Right atrium auricular region (tissue), 2 donors: ENCODE data around the gene RAET1G. TPM values are rescaled to one million over a fixed set of nuclear protein-coding genes. Genes with fewer than 3 reads are reported as not detected.

Experiments used
- DNase-seq: peaks from one replicate; pipeline ENCODE4 v3.0.0-alpha.2; 2019; ENCODE audit warnings: low spot score
- H3K27ac ChIP-seq, 2 donors: fragments of 200-600 bp; sonication (generic); 1 replicate in 1 of 2; 2 replicates in 1 of 2; pipeline ENCODE4 v1.5.1; 2016 to 2019
- H3K27me3 ChIP-seq, 2 donors: fragments of 200-600 bp; sonication (generic); one replicate each; pipeline versions ENCODE4 v1.5.1 to v1.6.0; 2017 to 2019
- H3K36me3 ChIP-seq: fragments of 200-600 bp; sonication (generic); one replicate; pipeline ENCODE4 v1.5.1; 2016
- H3K4me1 ChIP-seq, 2 donors: fragments of 200-600 bp; sonication (generic); one replicate each; pipeline versions ENCODE4 v1.5.1 to v1.6.0; 2017 to 2019
- H3K4me3 ChIP-seq, 2 donors: fragments of 200-600 bp; sonication (generic); 1 replicate in 1 of 2; 2 replicates in 1 of 2; pipeline ENCODE4 v1.5.1; 2017 to 2019; ENCODE audit warnings: mild to moderate bottlenecking in 1 of 2, moderate library complexity in 1 of 2
- H3K9me3 ChIP-seq, 2 donors: fragments of 200-600 bp; sonication (generic); one replicate each; pipeline ENCODE4 v1.5.1; 2019
- total RNA-seq, 2 donors: library from RNA; depleted of rRNA; stranded (reverse); fragments of >200 nt; gene quantifications; one replicate each; pipeline ENCODE4 v1.1.0, GENCODE V29; 2016
- TF ChIP-seq, protein P1 (sequence below), 2 donors: fragments of 200-600 bp; sonication (generic); IDR thresholded peaks; one replicate each; pipeline ENCODE4 v1.5.1; 2019; ENCODE audit warnings: antibody characterized with exemption in 2 of 2

RAET1G gene
- total RNA-seq, 2 donors from 2014 or later: 1.5 to 1.6 TPM

DNA sequence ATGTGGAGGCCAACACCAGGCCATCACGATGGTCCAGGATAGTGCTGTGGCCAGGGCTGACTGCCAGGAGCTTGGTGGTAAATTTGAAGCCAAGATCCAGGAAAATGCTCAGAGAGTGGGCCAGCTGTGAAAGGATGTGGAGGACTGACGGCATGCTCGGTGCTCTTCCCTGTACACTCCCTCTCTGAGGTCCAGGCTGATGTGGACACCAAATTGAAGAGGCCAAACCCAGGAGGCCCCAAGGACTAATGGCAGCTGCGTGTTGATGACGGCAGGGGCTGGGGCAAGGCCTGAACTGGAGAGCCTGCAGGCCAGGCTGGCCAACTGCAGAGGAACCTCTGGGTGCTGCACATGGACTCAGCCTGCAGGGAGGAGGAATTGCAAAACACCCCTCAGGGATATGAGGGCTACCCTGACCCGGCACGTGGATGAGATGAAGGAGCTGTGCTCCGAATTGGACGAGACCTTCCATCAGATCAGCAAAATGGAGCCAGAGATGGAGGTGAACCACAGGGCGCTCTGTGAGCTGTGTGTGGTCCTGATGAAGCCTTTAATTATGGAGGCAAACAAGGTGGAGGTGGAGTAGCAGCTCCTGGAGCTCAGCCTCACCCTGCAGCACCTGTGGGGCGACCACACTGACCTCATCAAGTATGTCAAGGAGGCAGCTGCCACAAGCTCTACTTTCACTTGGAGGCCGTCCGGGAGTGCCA, 18.1 kb downstream of the RAET1G start:
- Histone ChIP-seq H3K4me1 (peaks cover 0 to 12% of the 10 kb centered on the region in 2 donors), H3K4me3 (no peak overlapping the region), H3K36me3 (no peaks in the 10 kb centered on the region), H3K27me3 (no peaks in the 10 kb centered on the region), H3K27ac (no peak overlapping the region), H3K9me3 (no peaks in the 10 kb centered on the region)
- DNase-seq: peak; percentile 48
- TF ChIP-seq, protein P1, sequence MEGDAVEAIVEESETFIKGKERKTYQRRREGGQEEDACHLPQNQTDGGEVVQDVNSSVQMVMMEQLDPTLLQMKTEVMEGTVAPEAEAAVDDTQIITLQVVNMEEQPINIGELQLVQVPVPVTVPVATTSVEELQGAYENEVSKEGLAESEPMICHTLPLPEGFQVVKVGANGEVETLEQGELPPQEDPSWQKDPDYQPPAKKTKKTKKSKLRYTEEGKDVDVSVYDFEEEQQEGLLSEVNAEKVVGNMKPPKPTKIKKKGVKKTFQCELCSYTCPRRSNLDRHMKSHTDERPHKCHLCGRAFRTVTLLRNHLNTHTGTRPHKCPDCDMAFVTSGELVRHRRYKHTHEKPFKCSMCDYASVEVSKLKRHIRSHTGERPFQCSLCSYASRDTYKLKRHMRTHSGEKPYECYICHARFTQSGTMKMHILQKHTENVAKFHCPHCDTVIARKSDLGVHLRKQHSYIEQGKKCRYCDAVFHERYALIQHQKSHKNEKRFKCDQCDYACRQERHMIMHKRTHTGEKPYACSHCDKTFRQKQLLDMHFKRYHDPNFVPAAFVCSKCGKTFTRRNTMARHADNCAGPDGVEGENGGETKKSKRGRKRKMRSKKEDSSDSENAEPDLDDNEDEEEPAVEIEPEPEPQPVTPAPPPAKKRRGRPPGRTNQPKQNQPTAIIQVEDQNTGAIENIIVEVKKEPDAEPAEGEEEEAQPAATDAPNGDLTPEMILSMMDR (IDR thresholded peaks at IDR 0.05): no peak

DNA sequence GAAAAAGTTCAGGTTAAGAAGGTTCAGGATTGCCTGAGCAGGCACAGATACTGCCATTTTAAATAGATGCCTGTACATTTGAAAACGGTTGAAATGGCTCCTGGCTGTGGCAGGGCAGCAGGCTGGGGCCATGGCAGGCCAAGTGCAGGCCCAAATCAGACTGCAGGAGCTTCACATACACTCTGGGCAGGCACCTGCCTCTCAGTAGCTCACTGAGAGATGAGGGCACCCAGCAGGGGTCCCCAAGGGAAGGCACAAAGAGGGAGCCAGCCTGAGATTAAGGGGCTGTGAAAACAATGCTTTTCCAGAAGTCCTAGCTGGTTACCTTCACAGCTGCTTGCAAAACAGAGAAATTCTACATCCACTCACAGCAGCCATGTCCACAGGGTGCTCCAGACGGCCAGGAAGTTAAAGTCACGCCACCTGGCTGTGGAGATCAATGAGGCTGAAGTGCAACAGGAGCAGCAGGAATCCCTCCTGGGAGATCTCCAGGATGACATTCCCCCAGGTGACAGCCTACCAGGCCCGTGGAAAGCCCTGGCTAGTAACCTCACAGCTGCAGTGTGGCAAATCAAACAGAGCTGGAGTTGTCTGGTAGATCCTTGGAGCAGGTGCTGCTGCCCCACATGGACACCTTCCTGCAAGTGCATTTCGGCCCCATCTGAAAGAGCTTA, 18.8 kb downstream of the RAET1G start:
- H3K27ac ChIP-seq: no peak overlapping the region

DNA sequence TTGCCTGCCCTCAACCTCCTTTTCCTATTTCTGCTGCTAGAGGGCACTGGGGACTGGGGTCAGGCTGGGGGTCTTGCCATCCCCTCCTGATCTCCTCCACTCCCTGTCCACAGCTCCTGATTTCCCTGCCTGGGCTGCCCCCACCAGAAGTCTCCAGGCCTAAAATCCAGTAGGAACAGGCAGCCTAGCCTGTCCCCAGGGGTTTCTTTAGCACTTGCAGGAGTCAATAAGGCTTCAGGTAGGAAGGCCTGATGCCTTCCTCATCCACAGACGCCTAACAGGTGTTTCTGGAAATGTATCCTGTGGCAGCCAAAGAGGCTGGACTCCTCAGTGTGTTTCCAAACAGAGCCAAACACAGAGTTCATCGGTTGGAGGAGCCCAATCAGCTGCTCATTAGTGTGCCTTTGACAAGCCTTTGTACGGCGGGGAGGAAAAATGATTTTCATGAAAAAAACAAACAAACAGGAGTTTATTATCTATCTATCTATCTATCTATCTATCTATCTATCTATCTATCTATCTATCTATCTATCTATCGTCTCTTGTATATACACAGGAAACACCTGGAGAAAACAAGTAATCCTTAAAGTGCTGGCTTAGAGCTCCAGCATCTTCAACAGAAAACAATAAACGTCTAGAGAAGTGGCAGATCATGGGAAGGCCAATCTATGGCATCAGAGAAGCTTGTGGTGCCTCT, 21.3 kb downstream of the RAET1G start:
- TF ChIP-seq, protein P1 (IDR thresholded peaks at IDR 0.05): no peak
- H3K27ac ChIP-seq: no peak overlapping the region
- DNase-seq: peak; percentile 32
- peaks cover 0 to 28% of the 10 kb centered on the region in 2 donors for H3K4me1 ChIP-seq
- H3K9me3 ChIP-seq: no peaks in the 10 kb centered on the region
- H3K27me3 ChIP-seq: no peaks in the 10 kb centered on the region
- H3K4me3 ChIP-seq: no peak overlapping the region
- no peaks in the 10 kb centered on the region for H3K36me3 ChIP-seq

More for the DNA sequence above, 18.8 kb downstream of the RAET1G start:
- Histone ChIP-seq H3K4me1 (peaks cover 0 to 12% of the 10 kb centered on the region in 2 donors), H3K9me3 (no peaks in the 10 kb centered on the region), H3K4me3 (no peak overlapping the region), H3K27me3 (no peaks in the 10 kb centered on the region), H3K36me3 (no peaks in the 10 kb centered on the region)
- TF ChIP-seq, protein P1 (IDR thresholded peaks at IDR 0.05): no peak
- peak; percentile 36 for DNase-seq

DNA sequence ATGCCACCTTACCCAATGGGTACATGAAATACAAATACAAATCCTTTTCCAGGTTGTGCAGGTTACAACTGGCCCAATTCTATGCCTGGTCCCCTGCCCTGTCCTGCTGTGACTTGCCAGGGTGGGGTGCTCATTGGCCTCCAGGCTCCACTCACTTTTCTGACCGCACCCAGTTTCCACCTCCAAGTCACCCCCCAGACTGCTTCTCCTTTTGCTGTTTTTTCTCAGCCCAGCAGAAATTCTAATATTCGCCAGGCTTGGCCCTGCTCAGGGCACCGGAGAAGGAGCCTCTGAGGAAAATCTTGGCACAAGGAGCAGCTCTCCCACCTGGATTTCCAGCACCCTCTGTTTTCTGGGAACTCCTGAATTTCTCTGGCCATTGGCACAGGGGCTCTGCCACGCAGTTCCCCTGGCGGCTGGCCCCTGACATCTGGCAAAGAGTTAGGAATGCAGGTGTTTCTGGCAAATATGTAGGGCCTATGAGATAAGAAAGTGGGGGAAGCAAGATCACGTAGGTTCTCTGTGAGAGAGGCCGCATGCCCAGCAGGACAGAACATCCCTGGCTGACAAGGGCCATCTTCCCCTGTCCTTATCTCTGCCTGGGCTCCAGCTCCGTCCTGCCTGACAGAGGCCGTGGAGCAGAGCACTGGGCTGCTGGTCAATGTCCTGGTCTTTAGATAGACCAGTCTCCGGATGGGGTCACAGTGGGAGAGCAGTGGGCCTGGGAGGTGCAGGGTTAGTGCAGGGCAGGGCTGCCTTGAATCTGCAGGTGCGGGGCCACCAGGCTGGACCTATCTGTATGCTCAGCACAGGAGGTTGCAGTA, 22.1 kb downstream of the RAET1G start:
- DNase-seq: peak; percentile 54
- H3K27me3 ChIP-seq: no peaks in the 10 kb centered on the region
- peaks cover 0 to 35% of the 10 kb centered on the region in 2 donors for H3K4me1 ChIP-seq
- TF ChIP-seq, protein P1 (IDR thresholded peaks at IDR 0.05): no peak
- no peaks in the 10 kb centered on the region for H3K36me3 ChIP-seq
- H3K4me3 ChIP-seq: no peak overlapping the region
- no peaks in the 10 kb centered on the region for H3K9me3 ChIP-seq
- H3K27ac ChIP-seq: no peak overlapping the region

DNA sequence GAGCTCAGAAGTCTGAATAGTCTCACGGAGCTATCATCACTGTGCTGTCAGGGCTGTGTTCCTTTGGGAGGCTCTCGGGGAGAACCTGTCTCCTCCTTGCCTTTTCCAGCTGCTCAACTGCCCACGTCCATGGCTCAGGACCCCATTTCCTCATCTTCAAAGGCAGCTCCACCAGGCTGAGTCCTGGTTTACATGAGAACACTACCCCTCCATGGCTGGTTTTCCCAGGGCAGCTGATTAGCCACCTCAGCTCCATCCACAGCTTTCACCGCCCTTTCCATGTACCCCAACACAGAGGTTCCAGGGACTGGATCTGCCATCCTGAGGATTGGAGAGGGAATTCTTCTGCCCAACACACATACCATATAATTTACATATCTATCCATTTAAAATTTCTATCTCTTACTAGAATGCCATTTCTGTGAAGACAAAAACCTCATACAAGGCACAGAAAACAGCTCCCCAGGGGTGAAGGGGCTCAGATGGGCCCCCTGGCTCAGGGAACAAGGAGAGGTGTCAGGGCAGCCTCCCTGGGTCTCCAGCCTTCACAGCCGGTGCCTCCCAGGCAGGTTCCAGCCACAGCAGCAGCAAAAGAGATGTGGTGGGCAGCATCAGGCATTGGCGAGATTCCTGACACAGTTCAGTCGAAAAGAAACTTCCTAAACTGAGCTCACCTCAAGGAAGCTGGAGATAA, 22.8 kb downstream of the RAET1G start:
- DNase-seq: peak; percentile 40
- H3K4me1 ChIP-seq: peaks cover 0 to 41% of the 10 kb centered on the region in 2 donors
- H3K4me3 ChIP-seq: no peak overlapping the region
- H3K36me3 ChIP-seq: no peaks in the 10 kb centered on the region
- no peak overlapping the region for H3K27ac ChIP-seq
- H3K27me3 ChIP-seq: no peaks in the 10 kb centered on the region
- TF ChIP-seq, protein P1 (IDR thresholded peaks at IDR 0.05): no peak
- no peaks in the 10 kb centered on the region for H3K9me3 ChIP-seq
